ENCODE data around the gene COX7A2. TPM values are rescaled to one million over a fixed set of nuclear protein-coding genes. Genes with fewer than 3 reads are reported as not detected.

Gene COX7A2
- total RNA-seq, 1 experiment from 2014 or later: 524 TPM

DNA sequence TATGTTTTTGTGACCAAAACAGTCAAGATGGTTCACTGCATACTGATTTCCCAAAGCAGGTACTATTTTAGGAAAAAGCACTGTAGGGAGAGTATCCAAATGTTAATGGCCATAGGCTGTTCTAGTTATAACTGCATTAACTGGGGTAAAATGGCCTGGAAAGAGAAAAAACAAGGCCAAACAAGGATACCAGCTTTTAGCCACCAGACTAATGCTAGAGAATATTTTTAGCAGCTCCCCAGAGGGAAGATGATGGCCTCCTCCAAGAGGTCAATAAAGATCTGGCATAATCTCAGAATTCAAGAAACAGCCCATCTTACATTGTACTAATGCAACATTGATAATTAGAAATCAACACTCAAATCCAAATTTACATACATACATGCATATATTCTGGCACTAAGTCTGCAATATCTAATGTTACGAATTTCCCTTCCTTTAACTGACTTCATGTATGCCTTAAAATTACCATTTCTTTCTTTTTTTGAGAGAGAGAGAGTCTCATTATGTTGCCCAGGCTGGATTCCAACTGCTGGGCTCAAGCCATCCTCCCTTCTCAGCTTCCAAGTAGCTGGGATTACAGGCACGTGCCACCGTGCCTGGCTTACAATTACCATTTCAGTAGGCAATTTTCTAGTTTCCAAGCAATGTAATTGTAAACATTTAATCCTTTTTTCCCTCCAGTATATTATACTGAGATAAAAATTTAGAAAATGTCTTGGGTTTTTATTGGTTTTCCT is 9.3 kb downstream of the COX7A2 start:
- CTCF ChIA-PET: no interaction called here

DNA sequence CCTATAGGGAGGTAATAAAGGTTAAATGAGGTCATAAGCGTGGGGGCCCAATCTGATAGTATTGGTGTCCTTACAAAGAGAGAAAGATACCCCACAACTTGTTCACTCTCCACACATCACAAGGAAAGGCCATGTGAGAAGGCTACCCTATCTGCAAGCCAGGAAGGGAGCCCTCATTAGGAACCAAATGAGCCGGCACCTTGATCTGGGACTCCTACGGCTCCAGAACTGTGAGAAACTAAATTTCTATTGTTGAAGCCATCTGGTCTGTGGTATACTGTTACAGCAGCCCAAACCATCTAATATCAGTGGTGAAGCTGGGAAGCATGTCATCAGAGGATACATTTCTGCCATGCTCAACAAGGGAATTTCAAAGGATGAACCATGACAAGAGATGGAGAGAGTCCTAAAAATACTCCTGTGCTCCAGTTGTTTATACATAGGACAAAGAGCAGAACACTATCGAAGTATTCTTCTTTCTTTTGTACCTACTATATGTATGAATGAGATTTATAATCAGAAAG is 10.4 kb downstream of the COX7A2 start:
- Histone ChIP-seq H4K20me1 (ENCODE audit: insufficient read depth) (peaks cover under 1% of the 10 kb centered on the region; the same call in 1 of the 2 replicates), H3K36me3 (ENCODE audit: low read depth) (peaks cover 12% of the 10 kb centered on the region), H3K9me2 (ENCODE audit: insufficient read depth) (no peaks in the 10 kb centered on the region), H3K27ac (no peak overlapping the region), H3F3A (ENCODE audit: insufficient read depth, low read depth) (peaks cover 16% of the 10 kb centered on the region), H2AFZ (no peak overlapping the region), H3K9me3 (ENCODE audit: insufficient read depth, low read depth) (no peaks in the 10 kb centered on the region), H3K4me3 (no peak overlapping the region), H3K4me2 (no peak overlapping the region), H3K4me1 (replicated peaks; ENCODE audit: insufficient read depth) (no peaks in the 10 kb centered on the region), H3K79me2 (ENCODE audit: low read depth) (no peaks in the 10 kb centered on the region), H3K27me3 (ENCODE audit: insufficient read depth, low read depth) (no peaks in the 10 kb centered on the region)
- no peak for DNase-seq
- TF ChIP-seq EZH2 (IDR thresholded peaks at IDR 0.05; ENCODE audit: low read depth): no peak
- TF ChIP-seq, protein P1, sequence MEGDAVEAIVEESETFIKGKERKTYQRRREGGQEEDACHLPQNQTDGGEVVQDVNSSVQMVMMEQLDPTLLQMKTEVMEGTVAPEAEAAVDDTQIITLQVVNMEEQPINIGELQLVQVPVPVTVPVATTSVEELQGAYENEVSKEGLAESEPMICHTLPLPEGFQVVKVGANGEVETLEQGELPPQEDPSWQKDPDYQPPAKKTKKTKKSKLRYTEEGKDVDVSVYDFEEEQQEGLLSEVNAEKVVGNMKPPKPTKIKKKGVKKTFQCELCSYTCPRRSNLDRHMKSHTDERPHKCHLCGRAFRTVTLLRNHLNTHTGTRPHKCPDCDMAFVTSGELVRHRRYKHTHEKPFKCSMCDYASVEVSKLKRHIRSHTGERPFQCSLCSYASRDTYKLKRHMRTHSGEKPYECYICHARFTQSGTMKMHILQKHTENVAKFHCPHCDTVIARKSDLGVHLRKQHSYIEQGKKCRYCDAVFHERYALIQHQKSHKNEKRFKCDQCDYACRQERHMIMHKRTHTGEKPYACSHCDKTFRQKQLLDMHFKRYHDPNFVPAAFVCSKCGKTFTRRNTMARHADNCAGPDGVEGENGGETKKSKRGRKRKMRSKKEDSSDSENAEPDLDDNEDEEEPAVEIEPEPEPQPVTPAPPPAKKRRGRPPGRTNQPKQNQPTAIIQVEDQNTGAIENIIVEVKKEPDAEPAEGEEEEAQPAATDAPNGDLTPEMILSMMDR (conservative IDR thresholded peaks at IDR 0.05): no peak
- intact Hi-C loops (cut with micrococcal nuclease; ENCODE audit: unreplicated experiment): no loop called here
- BruUV-seq (replicated peaks): no TSS peak
- CTCF ChIA-PET: no interaction called here
- POLR2A ChIA-PET (ENCODE audit: unreplicated experiment): interaction anchor here (0.5 to 0.8 kb wide), 2 partner anchors 10 to 308 kb away, joined by 3 to 7 read pairs; no protein-coding TSS in a partner anchor

More for the DNA sequence above, 9.3 kb downstream of the COX7A2 start:
- Histone ChIP-seq H3K4me2 (no peak overlapping the region), H4K20me1 (ENCODE audit: insufficient read depth) (peaks cover 7% of the 10 kb centered on the region; the same call in 1 of the 2 replicates), H3K27ac (no peak overlapping the region), H3F3A (ENCODE audit: insufficient read depth, low read depth) (peaks cover 24% of the 10 kb centered on the region), H2AFZ (no peak overlapping the region), H3K36me3 (ENCODE audit: low read depth) (peaks cover 12% of the 10 kb centered on the region), H3K9me2 (ENCODE audit: insufficient read depth) (no peaks in the 10 kb centered on the region), H3K4me1 (replicated peaks; ENCODE audit: insufficient read depth) (no peaks in the 10 kb centered on the region), H3K4me3 (no peak overlapping the region), H3K9me3 (ENCODE audit: insufficient read depth, low read depth) (no peaks in the 10 kb centered on the region), H3K79me2 (ENCODE audit: low read depth) (no peaks in the 10 kb centered on the region), H3K27me3 (ENCODE audit: insufficient read depth, low read depth) (no peaks in the 10 kb centered on the region)
- DNase-seq: no peak
- intact Hi-C loops (cut with micrococcal nuclease; ENCODE audit: unreplicated experiment): no loop called here
- TF ChIP-seq, protein P1 (conservative IDR thresholded peaks at IDR 0.05): no peak
- TF ChIP-seq EZH2 (IDR thresholded peaks at IDR 0.05; ENCODE audit: low read depth): no peak
- BruUV-seq (replicated peaks): no TSS peak
- POLR2A ChIA-PET (ENCODE audit: unreplicated experiment): interaction anchor here (0.6 to 0.8 kb wide), 2 partner anchors 34 to 307 kb away, joined by 7 to 11 read pairs; no protein-coding TSS in a partner anchor

DNA sequence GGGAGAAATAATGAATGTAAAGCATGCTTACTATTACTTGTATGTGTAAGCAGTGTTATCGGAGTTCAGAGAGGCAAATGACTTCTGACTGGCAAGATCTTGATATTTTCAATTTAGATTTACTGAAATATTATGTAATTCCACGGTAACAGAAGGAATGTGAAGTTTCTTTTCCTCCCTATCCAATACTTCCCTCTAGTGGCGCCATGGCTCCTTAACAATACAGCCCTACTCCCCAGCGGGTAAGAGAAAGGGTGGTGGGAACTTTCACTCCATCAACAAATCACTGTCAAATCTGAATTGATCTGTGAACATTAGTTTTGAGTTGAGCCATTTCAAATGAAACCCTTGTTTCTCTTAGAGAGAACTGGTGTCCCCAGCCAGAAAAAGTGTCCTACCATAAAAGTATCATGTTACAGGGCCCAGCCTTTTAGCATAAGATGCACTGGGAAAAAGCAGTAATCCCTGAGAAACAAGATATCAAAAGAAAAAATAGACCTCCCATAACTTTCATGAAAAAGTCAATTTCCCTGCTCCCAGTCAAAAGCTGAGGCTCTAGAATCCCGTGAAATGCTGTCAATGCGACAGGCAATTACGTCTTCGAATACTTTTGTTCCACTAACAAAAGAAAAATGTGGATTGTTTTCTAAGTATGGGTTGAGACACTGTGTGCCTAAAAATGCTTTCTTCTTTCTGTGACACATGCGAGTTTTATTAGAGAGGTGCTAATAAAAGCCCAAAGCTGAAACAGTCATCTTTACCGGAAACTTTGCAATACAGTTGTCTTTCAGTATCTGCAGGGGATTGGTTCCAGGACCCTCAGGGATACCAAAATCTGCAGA is 12.9 kb downstream of the COX7A2 start:
- no peaks in the 10 kb centered on the region for H3K36me3 ChIP-seq (ENCODE audit: low read depth)
- DNase-seq: peak in 1 of 2 experiments; percentile 34
- CTCF ChIA-PET: no interaction called here
- H3F3A ChIP-seq (ENCODE audit: insufficient read depth, low read depth): no peaks in the 10 kb centered on the region; the same call in 1 of the 2 replicates
- no TSS peak for BruUV-seq (replicated peaks)
- POLR2A ChIA-PET (ENCODE audit: unreplicated experiment): no interaction called here
- H4K20me1 ChIP-seq (ENCODE audit: insufficient read depth): no peaks in the 10 kb centered on the region
- H3K4me1 ChIP-seq (replicated peaks; ENCODE audit: insufficient read depth): no peaks in the 10 kb centered on the region
- no peaks in the 10 kb centered on the region for H3K9me2 ChIP-seq (ENCODE audit: insufficient read depth)
- H3K4me2 ChIP-seq: peak overlapping the region; percentile 35; the same call in 1 of the 2 replicates
- H3K27me3 ChIP-seq (ENCODE audit: insufficient read depth, low read depth): no peaks in the 10 kb centered on the region
- H2AFZ ChIP-seq: no peak overlapping the region
- TF ChIP-seq, protein P1 (conservative IDR thresholded peaks at IDR 0.05): peak; percentile 77
- TF ChIP-seq EZH2 (IDR thresholded peaks at IDR 0.05; ENCODE audit: low read depth): no peak
- H3K27ac ChIP-seq: no peak overlapping the region
- no peaks in the 10 kb centered on the region for H3K9me3 ChIP-seq (ENCODE audit: insufficient read depth, low read depth)
- intact Hi-C loops (cut with micrococcal nuclease; ENCODE audit: unreplicated experiment): no loop called here
- H3K79me2 ChIP-seq (ENCODE audit: low read depth): no peaks in the 10 kb centered on the region
- H3K4me3 ChIP-seq: no peak overlapping the region
